Endothelial cell of umbilical vein (primary cell): ENCODE measurements around the gene FAM222B.

Experiments
- EZH2 ChIP-seq: IDR thresholded peaks from 2 replicates; pipeline ENCODE4 v1.6.1; 2012; ENCODE audit warnings: borderline replicate concordance, low read depth, mild to moderate bottlenecking, moderate library complexity, low read length, inconsistent platforms; ENCODE audit not compliant: severe bottlenecking
- FOS ChIP-seq: IDR thresholded peaks from 2 replicates; pipeline ENCODE4 v1.6.1; 2011; ENCODE audit warnings: mild to moderate bottlenecking, low read length, moderate library complexity, borderline replicate concordance; ENCODE audit not compliant: insufficient read depth
- JUN ChIP-seq: IDR thresholded peaks from 2 replicates; pipeline ENCODE4 v1.6.1; 2011; ENCODE audit warnings: borderline replicate concordance, low read depth; ENCODE audit not compliant: insufficient read length, insufficient read depth
- MYC ChIP-seq: IDR thresholded peaks from one replicate; pipeline ENCODE4 v1.6.1; 2011; ENCODE audit warnings: mild to moderate bottlenecking, low read depth, low read length
- POLR2A ChIP-seq: IDR thresholded peaks from 2 replicates; pipeline ENCODE4 v1.6.1; 2012; ENCODE audit warnings: low read depth, mild to moderate bottlenecking, control low read depth, low read length
- POLR2AphosphoS5 ChIP-seq: IDR thresholded peaks from 2 replicates; pipeline ENCODE4 v1.6.1; 2012; ENCODE audit warnings: low read depth, mild to moderate bottlenecking, control low read depth, low read length, moderate library complexity; ENCODE audit not compliant: insufficient read depth
- TF ChIP-seq, protein P1 (sequence below), 2 donors: IDR thresholded peaks; 1 replicate in 1 of 2; 2 replicates in 1 of 2; pipeline ENCODE4 v1.5.1; 2011; ENCODE audit warnings: low read length in 2 of 2, mild to moderate bottlenecking in 2 of 2, moderate library complexity in 2 of 2, control low read depth in 1 of 2, inconsistent platforms in 1 of 2, low read depth in 1 of 2; ENCODE audit not compliant: insufficient read depth in 1 of 2; ENCODE audit errors: extremely low read depth in 1 of 2
- TF ChIP-seq, protein P2 (sequence below): IDR thresholded peaks from 2 replicates; pipeline ENCODE4 v1.6.1; 2011; ENCODE audit not compliant: insufficient read depth, insufficient read length

DNA sequence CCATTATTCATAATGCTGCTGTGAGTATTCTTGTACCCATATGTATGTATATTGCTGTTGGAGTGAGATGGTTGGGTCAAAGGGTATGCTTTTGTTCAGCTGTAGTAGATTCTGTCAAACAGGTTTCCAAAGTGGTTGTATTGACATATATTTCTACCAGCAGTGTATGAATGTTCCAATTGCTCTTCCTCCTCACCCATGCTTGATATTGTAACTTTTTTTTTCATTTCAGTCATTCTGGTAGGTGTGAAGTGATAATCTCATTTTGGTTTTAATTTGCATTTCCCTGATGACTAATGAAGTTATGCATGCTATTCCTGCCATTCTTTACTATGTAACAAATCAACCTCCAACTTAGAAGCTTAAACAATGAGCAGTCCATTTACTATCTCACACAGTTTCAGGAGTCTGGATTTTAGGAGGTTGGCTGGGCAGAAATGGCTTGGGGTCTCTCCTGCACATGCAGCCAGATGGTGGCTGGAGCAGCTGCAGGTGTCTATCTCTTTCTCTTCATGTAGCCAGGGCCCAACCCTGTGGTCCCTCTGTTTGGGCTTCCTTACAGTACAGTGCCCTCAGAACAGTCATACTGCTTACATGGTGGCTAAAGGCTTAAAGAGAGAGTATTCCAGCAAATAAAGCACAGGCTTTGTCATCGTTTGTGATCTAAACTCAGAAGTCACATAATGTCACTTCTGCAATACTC, 33.4 kb upstream of the FAM222B start:
- TF ChIP-seq, protein P1, sequence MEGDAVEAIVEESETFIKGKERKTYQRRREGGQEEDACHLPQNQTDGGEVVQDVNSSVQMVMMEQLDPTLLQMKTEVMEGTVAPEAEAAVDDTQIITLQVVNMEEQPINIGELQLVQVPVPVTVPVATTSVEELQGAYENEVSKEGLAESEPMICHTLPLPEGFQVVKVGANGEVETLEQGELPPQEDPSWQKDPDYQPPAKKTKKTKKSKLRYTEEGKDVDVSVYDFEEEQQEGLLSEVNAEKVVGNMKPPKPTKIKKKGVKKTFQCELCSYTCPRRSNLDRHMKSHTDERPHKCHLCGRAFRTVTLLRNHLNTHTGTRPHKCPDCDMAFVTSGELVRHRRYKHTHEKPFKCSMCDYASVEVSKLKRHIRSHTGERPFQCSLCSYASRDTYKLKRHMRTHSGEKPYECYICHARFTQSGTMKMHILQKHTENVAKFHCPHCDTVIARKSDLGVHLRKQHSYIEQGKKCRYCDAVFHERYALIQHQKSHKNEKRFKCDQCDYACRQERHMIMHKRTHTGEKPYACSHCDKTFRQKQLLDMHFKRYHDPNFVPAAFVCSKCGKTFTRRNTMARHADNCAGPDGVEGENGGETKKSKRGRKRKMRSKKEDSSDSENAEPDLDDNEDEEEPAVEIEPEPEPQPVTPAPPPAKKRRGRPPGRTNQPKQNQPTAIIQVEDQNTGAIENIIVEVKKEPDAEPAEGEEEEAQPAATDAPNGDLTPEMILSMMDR (IDR thresholded peaks at IDR 0.05; ENCODE audit: extremely low read depth in 1 of 2, insufficient read depth in 1 of 2, low read depth in 1 of 2, low read length in 2 of 2) = no peak
- TF ChIP-seq EZH2 (no peak), POLR2A (no peak), POLR2AphosphoS5 (no peak), MYC (no peak), JUN (no peak), FOS (no peak)
- TF ChIP-seq, protein P2, sequence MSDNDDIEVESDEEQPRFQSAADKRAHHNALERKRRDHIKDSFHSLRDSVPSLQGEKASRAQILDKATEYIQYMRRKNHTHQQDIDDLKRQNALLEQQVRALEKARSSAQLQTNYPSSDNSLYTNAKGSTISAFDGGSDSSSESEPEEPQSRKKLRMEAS = no peak
